RWPE1 (cell line): ENCODE results near the gene EYS.
"Not testable (repeated sequence)": the region's sequence is repeated elsewhere in the genome, so short reads cannot be mapped to it uniquely, and the experiment has no call there.

Source experiments
- CTCF ChIA-PET: fragments of 350-600 bp; sonication (Branson Sonifier 250); formaldehyde crosslinking; extraction: SDS; loops from one replicate; lab custom pipeline; 2021; lab: Yijun Ruan, JAX
- POLR2A ChIA-PET: fragments of 400-600 bp; formaldehyde crosslinking; extraction: SDS; loops from one replicate; lab custom pipeline; 2020; ENCODE audit warnings: antibody characterized with exemption; ENCODE audit not compliant: low non-redundant PET; lab: Yijun Ruan, JAX
- DNase-seq: peaks from one replicate; pipeline ENCODE4 v3.0.0; 2012; ENCODE audit warnings: low spot score
- H3K27ac ChIP-seq: fragments of 450-650 bp; 2 replicates; pipeline ENCODE4 v1.5.1; 2017
- CTCF ChIP-seq: fragments of 450-650 bp; conservative IDR thresholded peaks from 2 replicates; pipeline ENCODE4 v1.5.1; 2017; ENCODE audit warnings: low read depth, mild to moderate bottlenecking

Gene EYS

GRCh38 chr6:63941747-63942470 lies 1765.1 kb downstream of the EYS start:
- H3K27ac ChIP-seq = no peak overlapping the region
- POLR2A ChIA-PET = no interaction called here
- CTCF ChIA-PET = no interaction called here
- no peak for DNase-seq
- TF ChIP-seq CTCF = no peak

GRCh38 chr6:63940056-63940455 lies 1767.0 kb downstream of the EYS start:
- no peak overlapping the region for H3K27ac ChIP-seq
- ChIA-PET CTCF (interaction anchor here (0.6 to 0.7 kb wide), 3 partner anchors 120 to 1824 kb away, joined by 3 to 6 read pairs (median 5); no protein-coding TSS in a partner anchor), POLR2A (no interaction called here)
- TF ChIP-seq CTCF = no peak
- no peak for DNase-seq

GRCh38 chr6:63936399-63936798 lies 1770.6 kb downstream of the EYS start:
- no peak for TF ChIP-seq CTCF
- ChIA-PET CTCF (no interaction called here), POLR2A (no interaction called here)
- no peak for DNase-seq
- H3K27ac ChIP-seq = no peak overlapping the region

- ChIA-PET POLR2A (no interaction called here), CTCF (interaction anchor here (0.6 kb wide), 1 partner anchor 1021 kb away, joined by 3 read pairs; no protein-coding TSS in a partner anchor)
- H3K27ac ChIP-seq = no peak overlapping the region
- no peak for TF ChIP-seq CTCF
- DNase-seq = no peak
Measured at GRCh38 chr6:63935732-63936131, 1771.3 kb downstream of the EYS start.

- H3K27ac ChIP-seq, POLR2A ChIA-PET, DNase-seq, CTCF ChIA-PET: not testable (repeated sequence)
Measured at GRCh38 chr6:63933948-63934347, 1773.1 kb downstream of the EYS start.

- ChIA-PET POLR2A (no interaction called here), CTCF (no interaction called here)
- DNase-seq = no peak
- TF ChIP-seq CTCF = no peak
- H3K27ac ChIP-seq = no peak overlapping the region
Measured at GRCh38 chr6:63930848-63931247, 1776.2 kb downstream of the EYS start.

- CTCF ChIA-PET = no interaction called here
- DNase-seq = no peak
- POLR2A ChIA-PET = no interaction called here
- no peak for TF ChIP-seq CTCF
- H3K27ac ChIP-seq = no peak overlapping the region
Measured at GRCh38 chr6:63929111-63929510, 1777.9 kb downstream of the EYS start.
